Large intestine (tissue), 3 donors: ENCODE data around the gene ZNF397. TPM values are rescaled to one million over a fixed set of nuclear protein-coding genes. Genes with fewer than 3 reads are reported as not detected.

Source experiments
- DNase-seq, 2 donors: peaks; one replicate each; pipeline versions ENCODE4 v3.0.0 to v3.0.0-alpha.2; 2013
- H3K27ac ChIP-seq: one replicate; pipeline ENCODE4 v1.5.1; 2013; ENCODE audit warnings: low read length
- H3K27me3 ChIP-seq: 2 replicates; pipeline ENCODE4 v1.6.1; 2013; ENCODE audit warnings: low read length; ENCODE audit not compliant: control insufficient read depth, insufficient read depth
- H3K36me3 ChIP-seq: 2 replicates; pipeline ENCODE4 v1.6.1; 2013; ENCODE audit warnings: low read length; ENCODE audit not compliant: control insufficient read depth, insufficient read depth
- H3K4me1 ChIP-seq: one replicate; pipeline ENCODE4 v1.6.1; 2013; ENCODE audit warnings: low read length; ENCODE audit not compliant: control insufficient read depth, insufficient read depth
- H3K4me3 ChIP-seq: one replicate; pipeline ENCODE4 v1.5.1; 2013; ENCODE audit warnings: low read length
- H3K9me3 ChIP-seq: one replicate; pipeline ENCODE4 v1.6.1; 2013; ENCODE audit warnings: mild to moderate bottlenecking, low read depth, low read length, moderate library complexity; ENCODE audit not compliant: control insufficient read depth
- WGBS: methylation state at CpG from one replicate; pipeline ENCODE4 v1.1.5; 2013; ENCODE audit warnings: low lambda C conversion rate; ENCODE audit not compliant: insufficient coverage; 5-methylcytosine and 5-hydroxymethylcytosine counted together
- polyA plus RNA-seq: library from polyadenylated mRNA; unstranded; fragments of 120-200 nt; gene quantifications from one replicate; pipeline ENCODE4 v1.2.1, GENCODE V29; 2013

The ZNF397 gene
- polyA plus RNA-seq, 1 donor, result 43.5 TPM

DNA sequence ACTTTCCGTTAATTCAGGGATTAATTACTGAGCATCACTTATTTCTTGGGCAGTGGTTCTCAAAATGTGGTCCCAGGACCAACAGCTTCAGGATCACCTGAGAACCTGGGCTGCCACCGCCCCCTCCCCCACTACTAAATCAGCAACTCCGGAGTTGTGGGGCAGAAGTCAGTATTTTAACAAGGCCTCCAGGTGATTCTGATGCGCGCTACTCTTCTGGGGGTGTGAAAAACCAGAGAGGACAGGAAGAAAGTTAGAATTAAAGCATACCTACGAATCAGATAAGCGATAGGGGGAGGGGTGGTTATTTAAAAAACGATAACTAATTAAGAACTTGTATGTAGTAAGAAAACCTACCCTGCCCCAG is 48.9 kb downstream of the ZNF397 start:
- peak overlapping the region; percentile 77 for H3K4me3 ChIP-seq
- WGBS, result no CpG with 5 or more reads among the region's 8 CpGs
- H3K4me1 ChIP-seq, result no peaks in the 10 kb centered on the region
- DNase-seq, result peak in 1 of 2 donors; percentile 16
- no peaks in the 10 kb centered on the region for H3K27me3 ChIP-seq
- H3K27ac ChIP-seq, result peak overlapping the region; percentile 80
- H3K9me3 ChIP-seq, result peaks cover 3% of the 10 kb centered on the region
- peaks cover 14% of the 10 kb centered on the region for H3K36me3 ChIP-seq

GRCh38 chr18:35290094-35290735 is 49.4 kb downstream of the ZNF397 start, which contains the start of gene ZSCAN30:
Gene ZSCAN30 (minus strand): TSS chr18:35290229. CDS start chr18:35264352, 25,877 bp downstream.
- peak within 1 kb of the TSS; percentile 77 for H3K4me3 ChIP-seq
- no peaks in the 10 kb centered on the region for H3K9me3 ChIP-seq
- H3K36me3 ChIP-seq, result peaks cover 16% of the 10 kb centered on the region
- DNase-seq, result peak; percentile 97 to 98
- H3K27me3 ChIP-seq, result no peaks in the 10 kb centered on the region
- H3K4me1 ChIP-seq, result no peaks in the 10 kb centered on the region
- WGBS, result no CpG with 5 or more reads among the region's 41 CpGs
- peak within 1 kb of the TSS; percentile 80 for H3K27ac ChIP-seq

GRCh38 chr18:35291166-35291565 is 50.3 kb downstream of the ZNF397 start:
- Histone ChIP-seq H3K4me1 (no peaks in the 10 kb centered on the region), H3K27ac (no peak overlapping the region), H3K27me3 (no peaks in the 10 kb centered on the region), H3K4me3 (peak overlapping the region; percentile 77), H3K36me3 (peaks cover 26% of the 10 kb centered on the region), H3K9me3 (no peaks in the 10 kb centered on the region)
- 83% methylated on average over 1 of the region's 2 CpGs for WGBS
- no peak for DNase-seq

GRCh38 chr18:35296060-35296459 is 55.2 kb downstream of the ZNF397 start:
- Histone ChIP-seq H3K27me3 (no peaks in the 10 kb centered on the region), H3K4me3 (no peak overlapping the region), H3K36me3 (peaks cover 40% of the 10 kb centered on the region), H3K27ac (no peak overlapping the region), H3K9me3 (peaks cover 9% of the 10 kb centered on the region), H3K4me1 (no peaks in the 10 kb centered on the region)
- no peak for DNase-seq
- WGBS, result 100% methylated on average over 1 of the region's 2 CpGs

DNA sequence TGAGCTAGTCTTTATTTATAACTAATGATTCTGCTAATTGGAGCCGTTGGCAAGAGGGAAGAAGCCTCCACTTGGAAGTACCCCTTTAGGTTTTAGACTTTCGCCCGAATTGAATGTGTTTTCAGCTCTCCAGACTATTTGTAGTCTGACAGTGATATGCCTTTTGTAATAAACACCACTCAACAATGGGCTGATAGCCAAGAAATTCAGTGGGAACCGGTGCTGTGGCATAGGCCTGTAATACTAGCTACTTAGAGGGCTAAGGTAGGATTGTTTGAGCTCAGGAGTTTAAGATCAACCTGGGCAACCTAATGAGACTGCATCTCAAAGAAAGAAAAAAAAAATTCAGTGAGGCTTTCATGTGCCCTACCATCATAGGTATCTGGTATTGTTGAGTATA is 62.8 kb downstream of the ZNF397 start:
- H3K36me3 ChIP-seq, result peaks cover 40% of the 10 kb centered on the region
- WGBS, result 82% methylated on average over 4 of the region's 4 CpGs
- H3K4me1 ChIP-seq, result no peaks in the 10 kb centered on the region
- no peak overlapping the region for H3K4me3 ChIP-seq
- peaks cover 53% of the 10 kb centered on the region for H3K9me3 ChIP-seq
- DNase-seq, result no peak
- H3K27me3 ChIP-seq, result no peaks in the 10 kb centered on the region
- no peak overlapping the region for H3K27ac ChIP-seq

DNA sequence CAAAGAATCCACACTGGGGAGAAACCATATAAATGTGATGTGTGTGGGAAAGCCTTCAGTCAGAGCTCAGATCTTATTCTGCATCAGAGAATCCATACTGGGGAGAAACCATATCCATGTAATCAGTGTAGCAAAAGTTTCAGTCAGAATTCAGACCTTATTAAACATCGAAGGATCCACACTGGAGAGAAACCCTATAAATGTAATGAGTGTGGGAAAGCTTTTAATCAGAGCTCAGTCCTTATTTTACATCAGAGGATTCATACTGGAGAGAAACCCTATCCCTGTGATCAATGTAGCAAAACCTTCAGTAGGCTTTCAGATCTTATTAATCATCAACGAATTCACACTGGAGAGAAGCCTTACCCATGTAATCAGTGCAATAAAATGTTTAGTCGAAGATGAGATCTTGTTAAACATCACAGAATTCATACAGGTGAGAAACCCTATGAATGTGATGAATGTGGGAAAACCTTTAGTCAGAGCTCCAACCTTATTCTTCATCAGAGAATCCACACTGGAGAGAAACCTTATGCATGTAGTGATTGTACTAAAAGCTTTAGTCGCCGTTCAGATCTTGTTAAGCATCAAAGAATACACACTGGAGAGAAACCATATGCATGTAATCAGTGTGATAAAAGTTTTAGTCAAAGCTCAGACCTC is 65.9 kb downstream of the ZNF397 start:
- Histone ChIP-seq H3K4me3 (no peak overlapping the region), H3K36me3 (peaks cover 33% of the 10 kb centered on the region)

More for the DNA sequence above, 65.9 kb downstream of the ZNF397 start:
- no peak for DNase-seq
- Histone ChIP-seq H3K9me3 (peaks cover 45% of the 10 kb centered on the region), H3K27ac (no peak overlapping the region), H3K4me1 (no peaks in the 10 kb centered on the region), H3K27me3 (no peaks in the 10 kb centered on the region)
- WGBS, result 90% methylated on average over 2 of the region's 5 CpGs

Other genes starting within 250 kb of the ZNF397 start
- gene MAPRE2, start 199.6 kb upstream of the ZNF397 start, polyA plus RNA-seq, result 29.0 TPM
- gene ZSCAN30, start 49.2 kb downstream of the ZNF397 start, polyA plus RNA-seq, result 44.8 TPM
- gene ZNF24, start 103.4 kb downstream of the ZNF397 start, polyA plus RNA-seq, result 48.7 TPM
- gene ZNF396, start 136.3 kb downstream of the ZNF397 start, polyA plus RNA-seq, result 2.8 TPM